ENCODE data around the gene GREB1. TPM values are rescaled to one million over a fixed set of nuclear protein-coding genes. Genes with fewer than 3 reads are reported as not detected.

The GREB1 gene
- total and polyA plus RNA-seq, 2 experiments from 2014 or later: 12.0 to 35.0 TPM

DNA sequence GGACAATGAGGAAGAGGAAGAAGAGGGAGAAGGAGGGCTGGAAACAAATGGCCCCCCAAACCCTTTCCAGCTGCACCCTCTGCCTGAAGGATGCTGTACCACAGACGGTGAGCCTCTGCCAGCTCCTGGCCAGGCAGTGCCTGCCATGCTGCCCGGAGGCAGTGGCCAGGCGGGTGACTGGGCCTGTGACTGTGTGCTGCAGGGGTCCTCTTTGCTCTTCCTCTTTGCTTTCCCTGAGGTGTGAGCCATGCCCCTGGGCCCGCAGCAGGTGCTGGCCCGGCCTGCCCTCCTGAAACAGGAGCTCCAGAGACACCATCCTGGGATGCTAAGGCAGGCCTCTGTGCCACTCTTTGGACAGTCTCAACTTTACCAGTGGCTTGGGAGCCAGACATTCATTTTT is 28.6 kb downstream of the GREB1 start:
- no peak overlapping the region for H3K4me2 ChIP-seq
- no peak for TF ChIP-seq STAT1 (IDR thresholded peaks at IDR 0.05; ENCODE audit: unreplicated experiment)
- no peak for TF ChIP-seq EZH2phosphoT487 (IDR thresholded peaks at IDR 0.05; ENCODE audit: unreplicated experiment)
- TF ChIP-seq, protein P1, sequence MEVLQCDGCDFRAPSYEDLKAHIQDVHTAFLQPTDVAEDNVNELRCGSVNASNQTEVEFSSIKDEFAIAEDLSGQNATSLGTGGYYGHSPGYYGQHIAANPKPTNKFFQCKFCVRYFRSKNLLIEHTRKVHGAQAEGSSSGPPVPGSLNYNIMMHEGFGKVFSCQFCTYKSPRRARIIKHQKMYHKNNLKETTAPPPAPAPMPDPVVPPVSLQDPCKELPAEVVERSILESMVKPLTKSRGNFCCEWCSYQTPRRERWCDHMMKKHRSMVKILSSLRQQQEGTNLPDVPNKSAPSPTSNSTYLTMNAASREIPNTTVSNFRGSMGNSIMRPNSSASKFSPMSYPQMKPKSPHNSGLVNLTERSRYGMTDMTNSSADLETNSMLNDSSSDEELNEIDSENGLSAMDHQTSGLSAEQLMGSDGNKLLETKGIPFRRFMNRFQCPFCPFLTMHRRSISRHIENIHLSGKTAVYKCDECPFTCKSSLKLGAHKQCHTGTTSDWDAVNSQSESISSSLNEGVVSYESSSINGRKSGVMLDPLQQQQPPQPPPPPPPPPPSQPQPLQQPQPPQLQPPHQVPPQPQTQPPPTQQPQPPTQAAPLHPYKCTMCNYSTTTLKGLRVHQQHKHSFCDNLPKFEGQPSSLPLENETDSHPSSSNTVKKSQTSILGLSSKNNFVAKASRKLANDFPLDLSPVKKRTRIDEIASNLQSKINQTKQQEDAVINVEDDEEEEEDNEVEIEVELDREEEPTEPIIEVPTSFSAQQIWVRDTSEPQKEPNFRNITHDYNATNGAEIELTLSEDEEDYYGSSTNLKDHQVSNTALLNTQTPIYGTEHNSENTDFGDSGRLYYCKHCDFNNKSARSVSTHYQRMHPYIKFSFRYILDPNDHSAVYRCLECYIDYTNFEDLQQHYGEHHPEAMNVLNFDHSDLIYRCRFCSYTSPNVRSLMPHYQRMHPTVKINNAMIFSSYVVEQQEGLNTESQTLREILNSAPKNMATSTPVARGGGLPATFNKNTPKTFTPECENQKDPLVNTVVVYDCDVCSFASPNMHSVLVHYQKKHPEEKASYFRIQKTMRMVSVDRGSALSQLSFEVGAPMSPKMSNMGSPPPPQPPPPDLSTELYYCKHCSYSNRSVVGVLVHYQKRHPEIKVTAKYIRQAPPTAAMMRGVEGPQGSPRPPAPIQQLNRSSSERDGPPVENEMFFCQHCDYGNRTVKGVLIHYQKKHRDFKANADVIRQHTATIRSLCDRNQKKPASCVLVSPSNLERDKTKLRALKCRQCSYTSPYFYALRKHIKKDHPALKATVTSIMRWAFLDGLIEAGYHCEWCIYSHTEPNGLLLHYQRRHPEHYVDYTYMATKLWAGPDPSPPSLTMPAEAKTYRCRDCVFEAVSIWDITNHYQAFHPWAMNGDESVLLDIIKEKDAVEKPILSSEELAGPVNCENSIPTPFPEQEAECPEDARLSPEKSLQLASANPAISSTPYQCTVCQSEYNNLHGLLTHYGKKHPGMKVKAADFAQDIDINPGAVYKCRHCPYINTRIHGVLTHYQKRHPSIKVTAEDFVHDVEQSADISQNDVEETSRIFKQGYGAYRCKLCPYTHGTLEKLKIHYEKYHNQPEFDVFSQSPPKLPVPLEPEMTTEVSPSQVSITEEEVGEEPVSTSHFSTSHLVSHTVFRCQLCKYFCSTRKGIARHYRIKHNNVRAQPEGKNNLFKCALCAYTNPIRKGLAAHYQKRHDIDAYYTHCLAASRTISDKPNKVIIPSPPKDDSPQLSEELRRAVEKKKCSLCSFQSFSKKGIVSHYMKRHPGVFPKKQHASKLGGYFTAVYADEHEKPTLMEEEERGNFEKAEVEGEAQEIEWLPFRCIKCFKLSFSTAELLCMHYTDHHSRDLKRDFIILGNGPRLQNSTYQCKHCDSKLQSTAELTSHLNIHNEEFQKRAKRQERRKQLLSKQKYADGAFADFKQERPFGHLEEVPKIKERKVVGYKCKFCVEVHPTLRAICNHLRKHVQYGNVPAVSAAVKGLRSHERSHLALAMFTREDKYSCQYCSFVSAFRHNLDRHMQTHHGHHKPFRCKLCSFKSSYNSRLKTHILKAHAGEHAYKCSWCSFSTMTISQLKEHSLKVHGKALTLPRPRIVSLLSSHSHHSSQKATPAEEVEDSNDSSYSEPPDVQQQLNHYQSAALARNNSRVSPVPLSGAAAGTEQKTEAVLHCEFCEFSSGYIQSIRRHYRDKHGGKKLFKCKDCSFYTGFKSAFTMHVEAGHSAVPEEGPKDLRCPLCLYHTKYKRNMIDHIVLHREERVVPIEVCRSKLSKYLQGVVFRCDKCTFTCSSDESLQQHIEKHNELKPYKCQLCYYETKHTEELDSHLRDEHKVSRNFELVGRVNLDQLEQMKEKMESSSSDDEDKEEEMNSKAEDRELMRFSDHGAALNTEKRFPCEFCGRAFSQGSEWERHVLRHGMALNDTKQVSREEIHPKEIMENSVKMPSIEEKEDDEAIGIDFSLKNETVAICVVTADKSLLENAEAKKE (CRISPR knock-in tag; IDR thresholded peaks at IDR 0.05): no peak
- TF ChIP-seq NANOG (IDR thresholded peaks at IDR 0.05; ENCODE audit: borderline replicate concordance): no peak
- no peak for TF ChIP-seq POLR2AphosphoS5 (IDR thresholded peaks at IDR 0.05; ENCODE audit: low read depth)
- TF ChIP-seq CREB1 (CRISPR knock-in tag; IDR thresholded peaks at IDR 0.05; ENCODE audit: low read depth): no peak
- TF ChIP-seq, protein P2, sequence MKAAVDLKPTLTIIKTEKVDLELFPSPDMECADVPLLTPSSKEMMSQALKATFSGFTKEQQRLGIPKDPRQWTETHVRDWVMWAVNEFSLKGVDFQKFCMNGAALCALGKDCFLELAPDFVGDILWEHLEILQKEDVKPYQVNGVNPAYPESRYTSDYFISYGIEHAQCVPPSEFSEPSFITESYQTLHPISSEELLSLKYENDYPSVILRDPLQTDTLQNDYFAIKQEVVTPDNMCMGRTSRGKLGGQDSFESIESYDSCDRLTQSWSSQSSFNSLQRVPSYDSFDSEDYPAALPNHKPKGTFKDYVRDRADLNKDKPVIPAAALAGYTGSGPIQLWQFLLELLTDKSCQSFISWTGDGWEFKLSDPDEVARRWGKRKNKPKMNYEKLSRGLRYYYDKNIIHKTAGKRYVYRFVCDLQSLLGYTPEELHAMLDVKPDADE (IDR thresholded peaks at IDR 0.05): no peak
- TF ChIP-seq JUNB (IDR thresholded peaks at IDR 0.05; ENCODE audit: unreplicated experiment): no peak
- no peak for TF ChIP-seq EZH2 (IDR thresholded peaks at IDR 0.05; ENCODE audit: low read depth, unreplicated experiment)
- TF ChIP-seq ZNF331 (CRISPR knock-in tag; IDR thresholded peaks at IDR 0.05; ENCODE audit: low read depth): no peak
- no peak for TF ChIP-seq ZNF114 (CRISPR knock-in tag; IDR thresholded peaks at IDR 0.05)
- TF ChIP-seq, protein P3, sequence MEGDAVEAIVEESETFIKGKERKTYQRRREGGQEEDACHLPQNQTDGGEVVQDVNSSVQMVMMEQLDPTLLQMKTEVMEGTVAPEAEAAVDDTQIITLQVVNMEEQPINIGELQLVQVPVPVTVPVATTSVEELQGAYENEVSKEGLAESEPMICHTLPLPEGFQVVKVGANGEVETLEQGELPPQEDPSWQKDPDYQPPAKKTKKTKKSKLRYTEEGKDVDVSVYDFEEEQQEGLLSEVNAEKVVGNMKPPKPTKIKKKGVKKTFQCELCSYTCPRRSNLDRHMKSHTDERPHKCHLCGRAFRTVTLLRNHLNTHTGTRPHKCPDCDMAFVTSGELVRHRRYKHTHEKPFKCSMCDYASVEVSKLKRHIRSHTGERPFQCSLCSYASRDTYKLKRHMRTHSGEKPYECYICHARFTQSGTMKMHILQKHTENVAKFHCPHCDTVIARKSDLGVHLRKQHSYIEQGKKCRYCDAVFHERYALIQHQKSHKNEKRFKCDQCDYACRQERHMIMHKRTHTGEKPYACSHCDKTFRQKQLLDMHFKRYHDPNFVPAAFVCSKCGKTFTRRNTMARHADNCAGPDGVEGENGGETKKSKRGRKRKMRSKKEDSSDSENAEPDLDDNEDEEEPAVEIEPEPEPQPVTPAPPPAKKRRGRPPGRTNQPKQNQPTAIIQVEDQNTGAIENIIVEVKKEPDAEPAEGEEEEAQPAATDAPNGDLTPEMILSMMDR (conservative IDR thresholded peaks at IDR 0.05; ENCODE audit: low read depth in 2 of 2): no peak
- TF ChIP-seq, protein P4, sequence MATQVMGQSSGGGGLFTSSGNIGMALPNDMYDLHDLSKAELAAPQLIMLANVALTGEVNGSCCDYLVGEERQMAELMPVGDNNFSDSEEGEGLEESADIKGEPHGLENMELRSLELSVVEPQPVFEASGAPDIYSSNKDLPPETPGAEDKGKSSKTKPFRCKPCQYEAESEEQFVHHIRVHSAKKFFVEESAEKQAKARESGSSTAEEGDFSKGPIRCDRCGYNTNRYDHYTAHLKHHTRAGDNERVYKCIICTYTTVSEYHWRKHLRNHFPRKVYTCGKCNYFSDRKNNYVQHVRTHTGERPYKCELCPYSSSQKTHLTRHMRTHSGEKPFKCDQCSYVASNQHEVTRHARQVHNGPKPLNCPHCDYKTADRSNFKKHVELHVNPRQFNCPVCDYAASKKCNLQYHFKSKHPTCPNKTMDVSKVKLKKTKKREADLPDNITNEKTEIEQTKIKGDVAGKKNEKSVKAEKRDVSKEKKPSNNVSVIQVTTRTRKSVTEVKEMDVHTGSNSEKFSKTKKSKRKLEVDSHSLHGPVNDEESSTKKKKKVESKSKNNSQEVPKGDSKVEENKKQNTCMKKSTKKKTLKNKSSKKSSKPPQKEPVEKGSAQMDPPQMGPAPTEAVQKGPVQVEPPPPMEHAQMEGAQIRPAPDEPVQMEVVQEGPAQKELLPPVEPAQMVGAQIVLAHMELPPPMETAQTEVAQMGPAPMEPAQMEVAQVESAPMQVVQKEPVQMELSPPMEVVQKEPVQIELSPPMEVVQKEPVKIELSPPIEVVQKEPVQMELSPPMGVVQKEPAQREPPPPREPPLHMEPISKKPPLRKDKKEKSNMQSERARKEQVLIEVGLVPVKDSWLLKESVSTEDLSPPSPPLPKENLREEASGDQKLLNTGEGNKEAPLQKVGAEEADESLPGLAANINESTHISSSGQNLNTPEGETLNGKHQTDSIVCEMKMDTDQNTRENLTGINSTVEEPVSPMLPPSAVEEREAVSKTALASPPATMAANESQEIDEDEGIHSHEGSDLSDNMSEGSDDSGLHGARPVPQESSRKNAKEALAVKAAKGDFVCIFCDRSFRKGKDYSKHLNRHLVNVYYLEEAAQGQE (IDR thresholded peaks at IDR 0.05; ENCODE audit: unreplicated experiment): no peak
- peaks cover 5% of the 10 kb centered on the region for H3K27me3 Mint-ChIP-seq (ENCODE audit: insufficient read depth, low read depth, poor library complexity)
- peaks cover 35% of the 10 kb centered on the region for H3K4me1 Mint-ChIP-seq
- H3K4me1 ChIP-seq (ENCODE audit: insufficient read depth): peaks cover 14% of the 10 kb centered on the region; the same call in 1 of the 2 replicates
- no peaks in the 10 kb centered on the region for H3K9me3 Mint-ChIP-seq
- no peak for ATAC-seq
- no peaks in the 10 kb centered on the region for H3K27me3 ChIP-seq (ENCODE audit: insufficient read depth)
- no peaks in the 10 kb centered on the region for H3K36me3 ChIP-seq (ENCODE audit: insufficient read depth)
- no peak overlapping the region for H3K4me3 Mint-ChIP-seq
- peaks cover 8% of the 10 kb centered on the region for H3K36me3 Mint-ChIP-seq (ENCODE audit: low read depth)
- no peak overlapping the region for H3K27ac ChIP-seq (ENCODE audit: low read depth)
- H3K79me2 ChIP-seq (replicated peaks; ENCODE audit: insufficient read depth): peaks cover 17% of the 10 kb centered on the region; the same call in 1 of the 2 replicates
- H3K9me2 ChIP-seq (ENCODE audit: insufficient read depth): no peaks in the 10 kb centered on the region
- no peak overlapping the region for H3K4me3 ChIP-seq
- no peaks in the 10 kb centered on the region; the same call in 1 of the 2 replicates for H4K20me1 ChIP-seq (replicated peaks; ENCODE audit: insufficient read depth)
- no peak overlapping the region for H3K27ac Mint-ChIP-seq
- no peaks in the 10 kb centered on the region for H3F3A ChIP-seq (replicated peaks; ENCODE audit: low read depth)
- DNase-seq (ENCODE audit: low spot score): no peak
- no peak overlapping the region for H2AFZ ChIP-seq
